HL-60 (cell line): ENCODE measurements around the gene TTC28.

Experiments
- CTCF ChIP-seq: IDR thresholded peaks from one replicate; pipeline ENCODE4 v1.5.1; 2011; ENCODE audit warnings: low read length, control low read depth, inconsistent platforms; ENCODE audit not compliant: insufficient read depth
- SPI1 ChIP-seq: IDR thresholded peaks from 2 replicates; pipeline ENCODE4 v1.6.1; 2012; ENCODE audit warnings: low read depth, mild to moderate bottlenecking, borderline replicate concordance

- TF ChIP-seq CTCF (no peak), SPI1 (no peak)
Measured at GRCh38 chr22:27935897-27936296, 743.7 kb downstream of the TTC28 start.
